ENCODE results near the gene PI3. TPM values are rescaled to one million over a fixed set of nuclear protein-coding genes. Genes with fewer than 3 reads are reported as not detected.

The PI3 gene
- total and polyA plus RNA-seq, 2 of the 8 experiments (the other 6 are each of a cell fraction or from before 2014, with no cell fraction given) = not detected

DNA sequence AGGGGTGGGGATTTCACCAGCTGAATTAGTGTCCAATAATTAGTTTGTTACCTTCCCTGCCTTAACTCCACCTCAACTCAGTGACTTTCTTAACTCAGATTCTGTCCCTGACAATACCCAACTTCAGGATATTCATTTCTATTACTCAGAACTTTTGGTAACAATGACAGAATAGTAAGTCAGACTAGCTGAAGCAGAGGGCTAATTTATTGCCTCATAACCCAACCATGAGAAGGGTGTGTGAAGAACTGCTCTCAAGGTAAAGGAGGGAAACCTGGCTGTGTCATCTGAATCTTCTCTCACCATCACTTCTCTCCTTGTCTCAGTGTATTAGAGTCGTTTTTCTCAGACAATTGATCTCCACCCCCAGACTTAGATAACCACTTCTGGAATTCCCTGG is 1.2 kb upstream of the PI3 start:
- no peaks in the 10 kb centered on the region for H4K20me1 ChIP-seq (replicated peaks in 1 of 2; ENCODE audit: control insufficient read depth in 1 of 2, insufficient read depth in 2 of 2, low read length in 2 of 2)
- no peak for TF ChIP-seq YY1 (IDR thresholded peaks at IDR 0.05; ENCODE audit: low read depth, low read length)
- TF ChIP-seq, protein P1, sequence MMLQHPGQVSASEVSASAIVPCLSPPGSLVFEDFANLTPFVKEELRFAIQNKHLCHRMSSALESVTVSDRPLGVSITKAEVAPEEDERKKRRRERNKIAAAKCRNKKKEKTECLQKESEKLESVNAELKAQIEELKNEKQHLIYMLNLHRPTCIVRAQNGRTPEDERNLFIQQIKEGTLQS (IDR thresholded peaks at IDR 0.05; ENCODE audit: insufficient read depth, low read depth, low read length) = no peak
- TF ChIP-seq SP2 (IDR thresholded peaks at IDR 0.05; ENCODE audit: low read length) = no peak
- H4K91ac ChIP-seq (replicated peaks; ENCODE audit: insufficient read length, low read length) = no peak overlapping the region
- no peak overlapping the region for H2BK12ac ChIP-seq (ENCODE audit: low read depth, low read length)
- no peaks in the 10 kb centered on the region for H3K79me1 ChIP-seq (ENCODE audit: low read depth, low read length)
- H2BK20ac ChIP-seq (ENCODE audit: low read length) = no peak overlapping the region
- no peak overlapping the region for H2BK120ac ChIP-seq (replicated peaks; ENCODE audit: low read depth, low read length)
- no peak overlapping the region for H2BK15ac ChIP-seq (ENCODE audit: low read length)
- ChIA-PET POLR2A (ENCODE audit: partially characterized antibody) (no interaction called here), CTCF (ENCODE audit: partially characterized antibody) (no interaction called here)
- FAIRE-seq (no peak), DNase-seq (ENCODE audit: low read depth in 1 of 2, low spot score in 2 of 2) (no peak)
- H2BK5ac ChIP-seq (ENCODE audit: low read depth, low read length) = no peak overlapping the region
- no peak overlapping the region for H4K8ac ChIP-seq (ENCODE audit: extremely low read depth, insufficient read depth, low read length)
- H3K23me2 ChIP-seq (ENCODE audit: low read depth, low read length) = no peaks in the 10 kb centered on the region
- H3K4ac ChIP-seq (replicated peaks; ENCODE audit: insufficient read length, low read depth, low read length) = no peak overlapping the region
- H2AFZ ChIP-seq (ENCODE audit: low read length) = no peak overlapping the region
- no peaks in the 10 kb centered on the region for H3K4me1 ChIP-seq (replicated peaks in 1 of 4; ENCODE audit: control insufficient read depth in 3 of 4, insufficient read depth in 4 of 4, low read length in 3 of 4)
- H3K23ac ChIP-seq (ENCODE audit: insufficient read length) = no peak overlapping the region
- H3K79me2 ChIP-seq (ENCODE audit: control insufficient read depth in 1 of 2, insufficient read depth in 2 of 2, low read length in 2 of 2) = no peaks in the 10 kb centered on the region
- H3K4me2 ChIP-seq (ENCODE audit: insufficient read depth in 1 of 2, low read depth in 2 of 2, low read length in 2 of 2) = no peak overlapping the region
- H3K9me3 ChIP-seq (ENCODE audit: insufficient read depth in 2 of 2, low read depth in 1 of 2, low read length in 1 of 2) = no peaks in the 10 kb centered on the region
- no peak overlapping the region for H4K5ac ChIP-seq (ENCODE audit: insufficient read length, low read depth, low read length)
- no peak overlapping the region for H3K9ac ChIP-seq (replicated peaks in 1 of 4; ENCODE audit: extremely low read depth in 1 of 4, low read depth in 3 of 4, low read length in 3 of 4)
- H3K27me3 ChIP-seq (replicated peaks in 1 of 4; ENCODE audit: control insufficient read depth in 3 of 4, extremely low read depth in 1 of 4, insufficient read depth in 3 of 4, low read length in 3 of 4) = no peaks in the 10 kb centered on the region
- H2AK5ac ChIP-seq (ENCODE audit: low read depth, low read length) = no peak overlapping the region
- no peak overlapping the region for H3K27ac ChIP-seq (ENCODE audit: low read depth, low read length)
- 88% methylated on average over 1 of the region's 1 CpG; no CpG with 5 or more reads in 1 of the 2 experiments for WGBS, 2 experiments (ENCODE audit: extremely low coverage in 1 of 2, insufficient coverage in 1 of 2, insufficient read length in 1 of 2, insufficient replicate concordance in 2 of 2, low coverage in 1 of 2, low lambda C conversion rate in 2 of 2, missing lambda C conversion rate in 1 of 2)
- H3K36me3 ChIP-seq (ENCODE audit: control insufficient read depth in 2 of 4, insufficient read depth in 4 of 4, low read length in 3 of 4) = no peaks in the 10 kb centered on the region
- H3K56ac ChIP-seq (replicated peaks; ENCODE audit: insufficient read length, low read depth, low read length) = no peak overlapping the region
- H3K18ac ChIP-seq (ENCODE audit: extremely low read depth, low read length) = no peak overlapping the region
- no peak overlapping the region for H3K14ac ChIP-seq (ENCODE audit: insufficient read length)
- no peak overlapping the region for H3K4me3 ChIP-seq (ENCODE audit: extremely low read depth in 1 of 4, insufficient read depth in 2 of 4, low read depth in 3 of 4, low read length in 4 of 4)
